Gastroesophageal sphincter (tissue), 4 donors: Measurements from ENCODE around the gene ABCB6. TPM values are rescaled to one million over a fixed set of nuclear protein-coding genes. Genes with fewer than 3 reads are reported as not detected.

Experiments
- ATAC-seq: fragments of 150-250 bp; one replicate; pipeline ENCODE4 v1.9.1; 2016; ENCODE audit warnings: mild to moderate bottlenecking, moderate library complexity
- H3K27ac ChIP-seq, 4 donors: fragments of 200-600 bp; sonication (generic) in 3 of 4; 1 replicate in 3 of 4; 2 replicates in 1 of 4; pipeline ENCODE4 v1.5.1; 2016 to 2019
- H3K27me3 ChIP-seq: fragments of 200-600 bp; sonication (generic); one replicate; pipeline ENCODE4 v1.5.1; 2019
- H3K36me3 ChIP-seq, 2 donors: fragments of 200-600 bp; sonication (generic); one replicate each; pipeline ENCODE4 v1.5.1; 2019; ENCODE audit warnings: control low read depth in 1 of 2
- H3K4me1 ChIP-seq, 3 donors: fragments of 200-600 bp; sonication (generic); 1 replicate in 2 of 3; 2 replicates in 1 of 3; pipeline ENCODE4 v1.5.1; 2016 to 2019; ENCODE audit warnings: control low read depth in 2 of 3
- H3K4me3 ChIP-seq, 2 donors: fragments of 200-600 bp; sonication (generic); one replicate each; pipeline ENCODE4 v1.5.1; 2019; ENCODE audit warnings: mild to moderate bottlenecking in 1 of 2, moderate library complexity in 1 of 2
- H3K9me3 ChIP-seq, 3 donors: fragments of 200-600 bp; sonication (generic); one replicate each; pipeline ENCODE4 v1.5.1; 2017 to 2019; ENCODE audit warnings: control low read depth in 2 of 3
- EP300 ChIP-seq: sonication (generic); formaldehyde crosslinking; IDR thresholded peaks from one replicate; pipeline ENCODE4 v1.6.1; 2017; ENCODE audit warnings: antibody characterized with exemption, mild to moderate bottlenecking
- POLR2A ChIP-seq, 2 donors: fragments of 450-650 bp; IDR thresholded peaks; one replicate each; pipeline ENCODE4 v1.6.1; 2017; ENCODE audit warnings: antibody characterized with exemption in 2 of 2, mild to moderate bottlenecking in 2 of 2, moderate library complexity in 1 of 2
- POLR2AphosphoS5 ChIP-seq: sonication (generic); formaldehyde crosslinking; IDR thresholded peaks from one replicate; pipeline ENCODE4 v1.6.1; 2017; ENCODE audit warnings: antibody characterized with exemption
- whole genome bisulfite sequencing, 2 donors: methylation state at CpG; one replicate each; pipeline ENCODE4 v1.1.5; 2018; ENCODE audit warnings: low coverage in 1 of 2; 5-methylcytosine and 5-hydroxymethylcytosine counted together
- total RNA-seq, 4 donors: library from RNA; depleted of rRNA; stranded (reverse); fragments of >200 nt; gene quantifications; one replicate each; pipeline ENCODE4 v1.1.0, GENCODE V29; 2016
- TF ChIP-seq, protein P1 (sequence below), 4 experiments: fragments of 200-600 bp in 2 of 4; fragments of 450-650 bp in 2 of 4; sonication (generic) in 1 of 4; IDR thresholded peaks; one replicate each; pipeline ENCODE4 v1.5.1; 2017 to 2019; ENCODE audit warnings: antibody characterized with exemption in 4 of 4, mild to moderate bottlenecking in 2 of 4, moderate library complexity in 2 of 4

The ABCB6 gene
- total RNA-seq, 4 donors from 2014 or later: 11.4 to 19.6 (median 16.8) TPM

DNA sequence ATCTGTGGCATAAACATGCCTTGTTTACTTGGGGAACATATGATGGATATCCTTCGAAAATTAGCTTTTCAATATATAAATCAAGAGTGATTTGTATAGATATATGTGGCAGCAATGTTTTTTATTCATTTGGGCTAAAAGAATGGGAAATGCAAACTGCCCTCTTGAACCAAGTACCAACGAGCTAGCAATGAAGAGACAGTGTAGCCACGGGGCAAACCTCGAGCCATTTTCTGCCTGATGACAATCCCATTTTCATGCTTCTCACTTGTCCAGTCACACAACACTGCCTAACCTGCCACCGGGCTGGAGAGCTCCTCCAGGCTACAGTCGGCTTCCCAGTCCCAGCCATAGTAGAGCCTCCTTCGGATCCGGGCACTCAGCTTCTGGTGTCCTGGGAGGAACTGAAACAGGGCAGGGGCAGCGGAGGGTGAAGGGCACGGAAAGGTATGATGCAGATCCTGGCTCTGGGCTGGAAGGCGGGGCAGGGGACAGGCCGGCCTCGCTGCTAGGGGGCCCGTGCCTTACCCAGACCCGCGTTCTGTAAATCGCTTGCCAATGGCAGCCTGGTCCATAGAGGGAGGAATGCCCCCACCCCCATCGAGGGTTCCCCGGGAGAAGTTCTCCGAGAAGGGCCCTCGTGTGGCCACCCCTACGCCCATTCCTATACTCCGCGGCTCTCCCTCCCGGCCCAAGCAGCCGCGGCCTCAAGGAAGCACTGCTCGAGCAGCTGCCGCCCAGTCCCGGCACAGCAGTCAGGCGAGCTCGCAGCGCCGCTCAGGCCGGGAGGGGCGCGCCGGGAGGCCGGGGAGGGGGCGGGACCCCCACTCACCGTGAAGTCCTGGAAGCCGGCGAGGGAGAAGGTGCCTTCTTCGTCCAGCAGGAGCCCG is 42.6 kb downstream of the ABCB6 start:
- WGBS, 2 donors: 12 to 13% methylated on average over 6 to 8 of the region's 45 CpGs
- TF ChIP-seq EP300 (no peak), POLR2AphosphoS5 (no peak), POLR2A (IDR thresholded peaks at IDR 0.05) (peak in 1 of 2 donors; percentile 7)
- TF ChIP-seq, protein P1, sequence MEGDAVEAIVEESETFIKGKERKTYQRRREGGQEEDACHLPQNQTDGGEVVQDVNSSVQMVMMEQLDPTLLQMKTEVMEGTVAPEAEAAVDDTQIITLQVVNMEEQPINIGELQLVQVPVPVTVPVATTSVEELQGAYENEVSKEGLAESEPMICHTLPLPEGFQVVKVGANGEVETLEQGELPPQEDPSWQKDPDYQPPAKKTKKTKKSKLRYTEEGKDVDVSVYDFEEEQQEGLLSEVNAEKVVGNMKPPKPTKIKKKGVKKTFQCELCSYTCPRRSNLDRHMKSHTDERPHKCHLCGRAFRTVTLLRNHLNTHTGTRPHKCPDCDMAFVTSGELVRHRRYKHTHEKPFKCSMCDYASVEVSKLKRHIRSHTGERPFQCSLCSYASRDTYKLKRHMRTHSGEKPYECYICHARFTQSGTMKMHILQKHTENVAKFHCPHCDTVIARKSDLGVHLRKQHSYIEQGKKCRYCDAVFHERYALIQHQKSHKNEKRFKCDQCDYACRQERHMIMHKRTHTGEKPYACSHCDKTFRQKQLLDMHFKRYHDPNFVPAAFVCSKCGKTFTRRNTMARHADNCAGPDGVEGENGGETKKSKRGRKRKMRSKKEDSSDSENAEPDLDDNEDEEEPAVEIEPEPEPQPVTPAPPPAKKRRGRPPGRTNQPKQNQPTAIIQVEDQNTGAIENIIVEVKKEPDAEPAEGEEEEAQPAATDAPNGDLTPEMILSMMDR (IDR thresholded peaks at IDR 0.05): peak in 2 of 4 experiments; percentile 5 to 45
- peak; percentile 29 for ATAC-seq

DNA sequence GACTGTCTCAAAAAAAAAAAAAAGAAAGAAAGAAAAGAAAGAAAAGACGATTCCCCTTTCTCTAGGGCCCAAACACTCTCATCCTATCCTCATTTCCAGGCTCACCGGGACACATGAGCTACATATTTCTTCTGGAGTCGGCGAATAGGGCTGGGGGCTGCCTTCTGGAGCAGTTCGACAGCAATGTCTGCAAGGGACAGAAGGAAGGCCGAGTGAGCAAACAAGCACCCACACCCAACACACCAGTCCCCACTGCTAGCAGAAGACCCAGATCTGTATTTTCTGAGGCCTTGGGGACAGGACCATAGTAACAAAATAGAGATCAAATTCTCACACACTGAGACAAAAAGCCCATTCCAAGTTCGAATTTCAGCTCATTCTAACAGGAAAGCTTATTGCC is 43.3 kb downstream of the ABCB6 start:
- no peak for ATAC-seq
- H3K4me1 ChIP-seq: peaks cover 0 to 60% (median 36%) of the 10 kb centered on the region in 3 donors
- peaks cover 0 to 47% of the 10 kb centered on the region in 2 donors for H3K36me3 ChIP-seq
- TF ChIP-seq EP300 (no peak), POLR2AphosphoS5 (no peak), POLR2A (IDR thresholded peaks at IDR 0.05) (no peak)
- TF ChIP-seq, protein P1 (IDR thresholded peaks at IDR 0.05): no peak
- peak overlapping the region in 3 of 4 donors; percentile 95 to 99 (median 98) for H3K27ac ChIP-seq
- H3K9me3 ChIP-seq: no peaks in the 10 kb centered on the region
- 45 to 66% methylated on average over 1 to 3 of the region's 7 CpGs for WGBS, 2 donors
- H3K27me3 ChIP-seq: no peaks in the 10 kb centered on the region
- H3K4me3 ChIP-seq: peak overlapping the region in 1 of 2 donors; percentile 99

More for the DNA sequence above, 42.6 kb downstream of the ABCB6 start:
- peak overlapping the region; percentile 95 to 99 (median 96) for H3K27ac ChIP-seq
- no peaks in the 10 kb centered on the region for H3K9me3 ChIP-seq
- H3K4me3 ChIP-seq: peak overlapping the region; percentile 82 to 99
- H3K36me3 ChIP-seq: peaks cover 0 to 54% of the 10 kb centered on the region in 2 donors
- H3K4me1 ChIP-seq: peaks cover 0 to 60% (median 31%) of the 10 kb centered on the region in 3 donors
- H3K27me3 ChIP-seq: no peaks in the 10 kb centered on the region

DNA sequence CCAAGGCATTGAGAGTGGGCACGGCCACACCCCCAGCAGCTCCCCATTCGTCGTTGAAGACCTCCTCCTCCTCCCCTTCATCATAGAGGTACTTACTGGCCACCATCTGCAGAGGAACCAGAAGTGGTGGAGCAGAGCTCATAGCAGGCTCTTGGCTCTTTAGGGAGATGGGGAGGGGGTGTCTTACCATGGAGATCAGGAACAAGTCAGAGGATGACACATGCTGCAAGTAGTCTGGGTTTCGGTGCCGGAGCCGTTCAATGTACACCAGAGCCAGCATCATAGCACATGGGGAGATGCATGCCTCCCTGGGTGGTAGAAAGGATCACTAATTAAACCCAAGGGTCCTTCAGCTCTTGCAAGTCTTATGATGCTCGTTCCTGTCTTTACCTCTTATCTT is 44.0 kb downstream of the ABCB6 start:
- Histone ChIP-seq H3K36me3 (peaks cover 0 to 40% of the 10 kb centered on the region in 2 donors), H3K4me1 (peaks cover 0 to 54% (median 34%) of the 10 kb centered on the region in 3 donors), H3K27ac (peak overlapping the region in 1 of 4 donors; percentile 98), H3K9me3 (no peaks in the 10 kb centered on the region), H3K4me3 (no peak overlapping the region), H3K27me3 (no peaks in the 10 kb centered on the region)
- 40 to 70% methylated on average over 1 to 4 of the region's 7 CpGs for WGBS, 2 donors
- TF ChIP-seq, protein P1 (IDR thresholded peaks at IDR 0.05): no peak
- TF ChIP-seq EP300: no peak
- TF ChIP-seq POLR2A (IDR thresholded peaks at IDR 0.05): no peak
- TF ChIP-seq POLR2AphosphoS5: no peak
- ATAC-seq: no peak

DNA sequence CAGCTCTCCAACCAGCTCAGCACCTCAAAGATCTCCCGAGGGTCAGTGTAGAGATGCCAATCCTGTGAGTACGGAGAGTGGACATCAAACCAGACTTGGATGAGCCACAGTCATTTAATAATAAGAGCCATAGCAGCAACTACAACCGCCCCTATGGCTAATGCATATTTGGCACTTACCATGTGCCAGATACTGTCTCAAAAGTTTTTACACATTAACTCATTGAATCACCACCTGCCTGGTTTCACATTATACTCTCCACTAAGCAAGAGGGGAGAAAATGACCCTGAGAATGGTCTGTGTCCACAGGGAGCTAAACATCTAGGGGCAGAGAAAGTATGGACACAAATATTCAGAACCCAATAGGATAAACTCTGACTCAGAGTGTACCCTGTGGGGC is 44.6 kb downstream of the ABCB6 start:
- no peak for ATAC-seq
- 80 to 90% methylated on average over 2 to 3 of the region's 3 CpGs for WGBS, 2 donors
- Histone ChIP-seq H3K27me3 (no peaks in the 10 kb centered on the region), H3K9me3 (no peaks in the 10 kb centered on the region), H3K36me3 (peaks cover 0 to 36% of the 10 kb centered on the region in 2 donors), H3K4me3 (no peak overlapping the region), H3K27ac (peak overlapping the region in 1 of 4 donors; percentile 98), H3K4me1 (peaks cover 0 to 48% (median 27%) of the 10 kb centered on the region in 3 donors)
- TF ChIP-seq, protein P1 (IDR thresholded peaks at IDR 0.05): no peak
- no peak for TF ChIP-seq POLR2A (IDR thresholded peaks at IDR 0.05)
- TF ChIP-seq POLR2AphosphoS5: no peak
- TF ChIP-seq EP300: no peak
